Measurements from ENCODE around the gene SMYD2. TPM values are rescaled to one million over a fixed set of nuclear protein-coding genes. Genes with fewer than 3 reads are reported as not detected.

The SMYD2 gene
- total RNA-seq, 2 donors from 2014 or later, result 13.8 to 22.4 TPM

DNA sequence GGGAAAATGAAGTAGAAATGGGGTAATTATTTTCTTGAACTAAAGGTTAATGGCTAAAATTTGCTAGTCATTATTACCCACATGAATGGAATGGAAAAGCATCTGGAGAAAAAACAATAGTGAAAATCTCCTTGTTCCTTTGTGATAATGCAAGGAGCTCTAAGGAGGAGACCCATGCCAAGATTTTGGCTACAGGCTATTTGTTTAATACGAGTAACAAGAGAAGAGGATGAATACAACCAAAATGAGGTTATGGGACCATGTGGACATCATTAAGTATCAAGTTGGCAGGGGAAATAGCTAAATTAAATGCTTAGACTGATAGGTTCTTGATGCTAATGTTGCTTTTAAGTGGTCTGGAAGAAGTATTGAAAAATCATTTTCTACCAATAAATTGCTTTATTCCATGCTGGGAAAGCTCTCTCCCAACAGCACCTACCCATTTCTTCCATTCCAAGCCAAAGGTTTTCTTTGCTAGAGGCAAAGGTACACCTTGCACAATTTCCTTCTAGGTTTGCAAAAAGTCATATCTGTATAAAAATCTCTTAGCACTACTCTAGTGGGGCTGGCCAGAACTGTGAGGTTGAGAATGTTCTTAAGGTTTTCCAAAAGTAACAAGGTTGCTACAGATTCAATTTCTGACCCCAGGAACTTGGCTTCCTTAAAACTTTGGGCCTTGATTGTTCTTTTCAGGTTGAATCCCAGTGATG, 100.2 kb downstream of the SMYD2 start:
- no peak overlapping the region for H3K27ac Mint-ChIP-seq
- Histone ChIP-seq H3K4me3 (ENCODE audit: low read length) (no peak overlapping the region), H3K27ac (ENCODE audit: low read depth, low read length) (peak overlapping the region; percentile 38), H3K9ac (ENCODE audit: extremely low read depth, low read length, poor library complexity, severe bottlenecking) (no peak overlapping the region), H3K27me3 (ENCODE audit: control insufficient read depth, insufficient read depth, low read length, poor library complexity, severe bottlenecking) (no peaks in the 10 kb centered on the region), H3K4me1 (ENCODE audit: control insufficient read depth, insufficient read depth, low read length) (peaks cover 21% of the 10 kb centered on the region), H3K9me3 (ENCODE audit: control insufficient read depth, low read length) (no peaks in the 10 kb centered on the region), H3K36me3 (ENCODE audit: control insufficient read depth, insufficient read depth, low read length) (peaks cover 79% of the 10 kb centered on the region)
- H3K27me3 Mint-ChIP-seq (ENCODE audit: insufficient read depth), result peaks cover 30% of the 10 kb centered on the region
- H3K36me3 Mint-ChIP-seq (ENCODE audit: low read depth), result peaks cover 66% of the 10 kb centered on the region
- H3K9me3 Mint-ChIP-seq, result no peaks in the 10 kb centered on the region
- peaks cover 31% of the 10 kb centered on the region for H3K4me1 Mint-ChIP-seq
- TF ChIP-seq, protein P1, sequence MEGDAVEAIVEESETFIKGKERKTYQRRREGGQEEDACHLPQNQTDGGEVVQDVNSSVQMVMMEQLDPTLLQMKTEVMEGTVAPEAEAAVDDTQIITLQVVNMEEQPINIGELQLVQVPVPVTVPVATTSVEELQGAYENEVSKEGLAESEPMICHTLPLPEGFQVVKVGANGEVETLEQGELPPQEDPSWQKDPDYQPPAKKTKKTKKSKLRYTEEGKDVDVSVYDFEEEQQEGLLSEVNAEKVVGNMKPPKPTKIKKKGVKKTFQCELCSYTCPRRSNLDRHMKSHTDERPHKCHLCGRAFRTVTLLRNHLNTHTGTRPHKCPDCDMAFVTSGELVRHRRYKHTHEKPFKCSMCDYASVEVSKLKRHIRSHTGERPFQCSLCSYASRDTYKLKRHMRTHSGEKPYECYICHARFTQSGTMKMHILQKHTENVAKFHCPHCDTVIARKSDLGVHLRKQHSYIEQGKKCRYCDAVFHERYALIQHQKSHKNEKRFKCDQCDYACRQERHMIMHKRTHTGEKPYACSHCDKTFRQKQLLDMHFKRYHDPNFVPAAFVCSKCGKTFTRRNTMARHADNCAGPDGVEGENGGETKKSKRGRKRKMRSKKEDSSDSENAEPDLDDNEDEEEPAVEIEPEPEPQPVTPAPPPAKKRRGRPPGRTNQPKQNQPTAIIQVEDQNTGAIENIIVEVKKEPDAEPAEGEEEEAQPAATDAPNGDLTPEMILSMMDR (conservative IDR thresholded peaks at IDR 0.05), result no peak
- no peak overlapping the region for H3K4me3 Mint-ChIP-seq
- 93 to 100% methylated on average over 1 of the region's 1 CpG for WGBS, 2 experiments (ENCODE audit: insufficient coverage in 1 of 2, insufficient read length in 1 of 2)
- peak; percentile 3 for DNase-seq

DNA sequence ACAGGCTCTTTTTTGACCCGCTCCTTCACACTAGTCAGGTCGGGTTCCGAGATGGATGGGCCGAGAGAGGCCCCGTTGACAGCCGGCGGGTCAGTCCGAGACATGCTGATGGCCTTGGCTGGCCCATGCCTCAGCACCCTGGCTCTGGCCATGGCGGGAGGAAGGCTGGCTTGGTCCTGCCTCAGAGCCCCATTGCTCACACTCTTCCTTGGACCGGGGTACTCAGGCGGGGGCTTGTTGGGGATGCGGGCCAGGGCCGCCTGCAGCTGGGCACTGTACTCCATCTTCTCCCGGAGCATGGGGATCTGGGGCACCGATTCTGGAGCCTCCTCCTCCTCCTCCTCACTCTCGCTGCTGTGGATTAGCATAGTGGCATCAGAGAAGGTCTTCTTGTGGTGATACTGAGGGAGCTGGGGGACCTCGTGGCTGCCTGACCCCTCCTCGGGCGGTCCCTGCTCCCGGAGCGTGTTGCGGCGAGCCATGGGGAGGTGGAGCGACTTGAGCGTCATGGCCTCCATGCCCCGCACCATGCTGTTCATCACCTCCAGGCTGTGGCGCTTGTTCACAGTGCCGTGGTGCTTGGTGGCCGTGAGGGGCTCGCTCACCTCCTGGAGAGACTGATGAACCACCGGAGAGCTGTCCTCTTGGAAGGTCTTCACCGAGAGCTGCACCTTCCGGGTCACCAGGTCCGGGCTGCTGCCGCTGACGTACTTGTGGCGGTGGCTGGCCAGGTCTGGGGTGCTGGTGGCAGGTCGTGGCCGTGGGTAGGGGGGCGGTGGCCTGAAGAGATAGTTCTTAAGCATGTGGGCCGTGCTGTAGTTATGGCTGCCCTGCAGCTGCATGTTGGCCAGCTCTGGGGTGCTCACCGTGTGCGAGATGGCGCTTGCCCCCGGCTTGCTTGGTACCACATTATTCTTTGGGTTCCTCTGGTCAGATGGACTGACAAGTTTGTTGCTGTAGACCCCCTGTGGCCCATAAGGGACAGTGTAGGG, 102.7 kb downstream of the SMYD2 start:
- peak; percentile 26 for DNase-seq
- Histone ChIP-seq H3K4me1 (ENCODE audit: control insufficient read depth, insufficient read depth, low read length) (peaks cover 18% of the 10 kb centered on the region), H3K36me3 (ENCODE audit: control insufficient read depth, insufficient read depth, low read length) (peaks cover 77% of the 10 kb centered on the region), H3K9ac (ENCODE audit: extremely low read depth, low read length, poor library complexity, severe bottlenecking) (no peak overlapping the region), H3K9me3 (ENCODE audit: control insufficient read depth, low read length) (no peaks in the 10 kb centered on the region), H3K4me3 (ENCODE audit: low read length) (no peak overlapping the region), H3K27me3 (ENCODE audit: control insufficient read depth, insufficient read depth, low read length, poor library complexity, severe bottlenecking) (no peaks in the 10 kb centered on the region), H3K27ac (ENCODE audit: low read depth, low read length) (no peak overlapping the region)
- H3K4me3 Mint-ChIP-seq, result no peak overlapping the region
- 95 to 96% methylated on average over 24 to 45 of the region's 45 CpGs for whole genome bisulfite sequencing, 2 experiments (ENCODE audit: insufficient coverage in 1 of 2, insufficient read length in 1 of 2)
- peaks cover 64% of the 10 kb centered on the region for H3K36me3 Mint-ChIP-seq (ENCODE audit: low read depth)
- H3K9me3 Mint-ChIP-seq, result no peaks in the 10 kb centered on the region
- no peak overlapping the region for H3K27ac Mint-ChIP-seq
- TF ChIP-seq, protein P1 (conservative IDR thresholded peaks at IDR 0.05), result no peak
- peaks cover 17% of the 10 kb centered on the region for H3K27me3 Mint-ChIP-seq (ENCODE audit: insufficient read depth)
- H3K4me1 Mint-ChIP-seq, result peaks cover 24% of the 10 kb centered on the region

DNA sequence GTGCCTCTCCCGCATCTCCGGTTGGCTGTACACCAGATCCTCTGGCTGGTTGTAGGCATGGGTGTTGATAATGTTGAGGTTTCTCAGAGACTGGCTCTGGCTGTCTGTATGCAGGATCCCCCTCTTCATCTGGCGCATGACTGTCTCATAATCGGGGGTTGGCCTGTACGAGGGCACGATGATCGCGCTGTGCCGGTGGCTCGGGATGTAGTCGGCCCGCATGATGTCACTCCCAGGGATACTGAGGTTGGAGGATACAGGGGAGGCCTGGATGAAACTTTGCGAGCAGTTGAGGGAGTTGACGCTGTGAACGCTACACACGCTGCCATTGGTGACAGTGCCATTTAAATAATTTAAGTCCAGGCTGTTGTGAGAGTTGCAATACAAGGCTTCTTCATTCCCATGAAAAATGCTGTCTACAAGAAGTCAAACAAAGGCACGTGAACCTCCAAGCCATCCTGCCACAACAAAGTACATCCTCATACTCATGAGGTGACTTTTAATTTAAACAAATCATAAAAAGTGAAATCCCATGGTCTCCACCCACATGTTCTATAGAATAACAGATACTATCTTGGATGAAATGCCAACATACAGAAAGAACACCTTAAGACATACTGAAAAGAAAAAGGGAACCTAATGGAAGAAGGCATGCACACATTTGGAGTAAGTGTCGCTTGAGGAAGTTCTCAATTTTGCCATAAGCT, 103.6 kb downstream of the SMYD2 start:
- H3K27ac Mint-ChIP-seq, result no peak overlapping the region
- DNase-seq, result no peak

More for the DNA sequence above, 103.6 kb downstream of the SMYD2 start:
- Mint-ChIP-seq H3K36me3 (ENCODE audit: low read depth) (peaks cover 62% of the 10 kb centered on the region), H3K27me3 (ENCODE audit: insufficient read depth) (peaks cover 11% of the 10 kb centered on the region), H3K4me1 (peaks cover 20% of the 10 kb centered on the region), H3K4me3 (no peak overlapping the region), H3K9me3 (no peaks in the 10 kb centered on the region)
- Histone ChIP-seq H3K9ac (ENCODE audit: extremely low read depth, low read length, poor library complexity, severe bottlenecking) (no peak overlapping the region), H3K4me1 (ENCODE audit: control insufficient read depth, insufficient read depth, low read length) (peaks cover 12% of the 10 kb centered on the region), H3K9me3 (ENCODE audit: control insufficient read depth, low read length) (no peaks in the 10 kb centered on the region), H3K4me3 (ENCODE audit: low read length) (no peak overlapping the region), H3K27ac (ENCODE audit: low read depth, low read length) (no peak overlapping the region), H3K27me3 (ENCODE audit: control insufficient read depth, insufficient read depth, low read length, poor library complexity, severe bottlenecking) (no peaks in the 10 kb centered on the region), H3K36me3 (ENCODE audit: control insufficient read depth, insufficient read depth, low read length) (peaks cover 78% of the 10 kb centered on the region)
- 94 to 96% methylated on average over 14 to 18 of the region's 18 CpGs for WGBS, 2 experiments (ENCODE audit: insufficient coverage in 1 of 2, insufficient read length in 1 of 2)
- TF ChIP-seq, protein P1 (conservative IDR thresholded peaks at IDR 0.05), result no peak

Measured in endodermal cell (in vitro differentiated cells).